ENCODE measurements around the gene NOS1AP.
A peak's percentile ranks its signal among the peaks of the same experiment; 100 is the strongest.
"Not testable (repeated sequence)": the region's sequence is repeated elsewhere in the genome, so short reads cannot be mapped to it uniquely, and the experiment has no call there.

The NOS1AP gene

DNA sequence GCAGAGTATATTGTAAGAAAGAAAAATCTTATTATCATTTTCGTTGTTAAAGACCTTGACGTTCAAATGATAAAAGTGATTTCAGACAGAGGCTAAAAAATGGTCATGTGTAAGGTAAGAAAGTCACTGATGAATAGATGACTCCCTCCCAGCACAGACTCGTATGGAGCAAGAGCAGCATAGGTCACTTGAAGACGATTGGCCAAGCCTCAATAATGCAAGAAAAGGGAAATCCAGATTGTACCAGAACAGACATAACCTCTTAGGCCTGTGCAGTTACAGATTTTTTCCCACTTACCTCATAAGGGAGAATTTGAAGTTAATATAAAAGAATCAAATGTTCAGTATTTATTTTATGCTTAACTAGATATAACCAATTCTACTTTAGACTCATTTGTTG lies 29.5 kb upstream of the NOS1AP start:
- Mint-ChIP-seq H3K4me1 (ENCODE audit: low read depth) (peaks cover 8% of the 10 kb centered on the region), H3K27ac (no peak overlapping the region), H3K4me3 (no peak overlapping the region), H3K36me3 (peaks cover 4% of the 10 kb centered on the region), H3K27me3 (peaks cover 3% of the 10 kb centered on the region), H3K9me3 (ENCODE audit: low read depth) (peaks cover 5% of the 10 kb centered on the region)

DNA sequence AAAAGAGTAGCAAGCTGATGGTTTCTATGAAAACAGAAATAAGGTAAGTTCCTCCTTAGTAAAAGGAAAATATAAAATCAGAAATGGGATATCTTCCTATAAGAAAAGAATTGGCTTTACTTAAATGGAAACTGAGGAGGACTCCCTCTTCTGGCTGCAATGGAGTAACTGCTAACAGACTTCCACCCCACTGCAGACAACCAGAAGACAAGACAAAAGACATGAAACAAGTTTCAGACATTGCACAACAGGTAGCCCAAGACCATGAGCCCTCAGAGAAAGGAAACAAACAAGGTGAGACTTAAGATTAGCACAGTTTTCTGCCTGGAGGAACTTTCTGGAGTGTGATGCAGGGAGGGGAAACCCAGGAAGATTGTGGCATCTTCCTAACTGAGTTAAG lies 28.8 kb upstream of the NOS1AP start:
- H3K36me3 Mint-ChIP-seq = peaks cover 4% of the 10 kb centered on the region
- H3K9me3 Mint-ChIP-seq (ENCODE audit: low read depth) = peaks cover 5% of the 10 kb centered on the region
- no peak overlapping the region for H3K4me3 Mint-ChIP-seq
- peaks cover 3% of the 10 kb centered on the region for H3K27me3 Mint-ChIP-seq
- no peak overlapping the region for H3K27ac Mint-ChIP-seq
- H3K4me1 Mint-ChIP-seq (ENCODE audit: low read depth) = peaks cover 3% of the 10 kb centered on the region

DNA sequence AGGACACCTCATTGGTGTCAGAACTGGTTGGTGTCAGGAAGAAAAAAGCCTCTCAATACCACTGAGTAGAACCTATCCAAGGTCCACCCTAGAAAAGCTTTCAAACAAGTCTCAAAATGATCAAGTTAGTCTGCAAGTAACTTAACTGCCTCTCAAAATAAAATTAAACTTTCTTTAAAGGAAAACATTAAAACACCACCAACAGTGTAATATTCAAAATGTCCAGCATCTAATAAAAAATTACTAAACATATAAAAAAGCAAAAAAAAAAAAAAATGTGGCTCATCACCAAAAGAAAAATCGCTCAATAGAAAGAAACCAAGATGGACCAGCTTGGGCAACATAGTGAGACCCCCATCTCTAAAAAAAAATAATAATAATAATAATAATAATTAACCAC lies 27.1 kb upstream of the NOS1AP start:
- Mint-ChIP-seq H3K27me3 (peaks cover 3% of the 10 kb centered on the region), H3K36me3 (peaks cover 4% of the 10 kb centered on the region), H3K9me3 (ENCODE audit: low read depth) (peaks cover 5% of the 10 kb centered on the region), H3K27ac (no peak overlapping the region), H3K4me3 (no peak overlapping the region), H3K4me1 (ENCODE audit: low read depth) (no peaks in the 10 kb centered on the region)

DNA sequence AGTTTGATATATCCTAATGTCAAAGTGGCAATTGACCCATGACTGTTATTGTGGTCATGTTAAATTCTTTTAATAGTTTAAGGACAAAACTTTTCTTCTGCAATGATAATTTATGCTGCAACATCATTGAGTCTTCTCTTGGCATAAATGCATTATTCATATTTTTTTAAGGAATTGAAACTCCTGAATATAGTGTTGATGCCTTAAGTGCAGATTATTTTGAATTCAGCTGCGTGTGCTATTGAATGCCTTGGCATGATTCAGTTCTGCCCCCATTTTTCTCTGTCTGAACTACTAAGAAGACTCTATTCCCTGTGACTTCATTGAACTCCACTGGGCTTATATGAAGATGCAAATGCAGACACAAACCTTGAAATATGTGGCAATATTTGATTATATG lies 22.6 kb upstream of the NOS1AP start:
- Mint-ChIP-seq H3K27ac (no peak overlapping the region), H3K27me3 (no peaks in the 10 kb centered on the region), H3K4me3 (no peak overlapping the region), H3K9me3 (ENCODE audit: low read depth) (peaks cover 4% of the 10 kb centered on the region), H3K4me1 (ENCODE audit: low read depth) (no peaks in the 10 kb centered on the region), H3K36me3 (peaks cover 4% of the 10 kb centered on the region)

DNA sequence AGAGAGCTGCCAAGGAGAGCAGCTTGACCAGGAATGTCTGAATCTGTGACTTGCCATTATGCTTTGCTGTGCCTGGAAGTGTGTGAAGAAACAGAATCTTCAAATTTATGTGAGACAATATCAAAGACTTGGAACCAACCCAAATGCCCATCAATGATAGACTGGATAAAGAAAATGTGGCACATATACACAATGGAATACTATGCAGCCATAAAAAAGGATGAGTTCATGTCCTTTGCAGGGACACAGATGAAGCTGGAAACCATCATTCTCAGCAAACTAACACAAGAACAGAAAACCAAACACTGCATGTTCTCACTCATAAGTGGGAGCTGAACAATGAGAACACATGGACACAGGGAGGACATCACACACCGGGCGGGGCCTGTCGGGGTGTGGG lies 15.5 kb upstream of the NOS1AP start:
- H3K27ac Mint-ChIP-seq; H3K4me3 Mint-ChIP-seq; H3K36me3 Mint-ChIP-seq; H3K9me3 Mint-ChIP-seq (ENCODE audit: low read depth); H3K27me3 Mint-ChIP-seq; H3K4me1 Mint-ChIP-seq (ENCODE audit: low read depth): not testable (repeated sequence)

DNA sequence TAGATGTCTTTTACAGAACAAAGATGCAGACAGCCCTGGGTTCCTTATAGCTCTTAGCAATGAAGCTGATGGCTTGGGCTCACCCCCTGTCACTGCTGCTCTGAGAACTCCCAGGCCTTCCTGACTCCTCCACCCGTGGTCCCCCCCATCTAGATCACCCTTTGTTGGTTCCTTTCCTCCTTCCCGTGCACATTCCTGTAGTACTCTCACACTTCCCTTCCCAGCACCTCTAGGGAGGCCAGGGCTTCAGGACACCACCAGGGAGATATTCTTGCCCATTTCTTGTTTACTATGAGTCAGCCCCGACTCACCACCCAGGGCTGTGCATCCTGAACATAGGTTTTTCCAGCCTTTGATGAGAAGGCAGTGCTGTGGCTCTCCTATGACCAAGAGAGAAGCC lies 14.4 kb upstream of the NOS1AP start:
- no peak overlapping the region for H3K4me3 Mint-ChIP-seq
- no peaks in the 10 kb centered on the region for H3K9me3 Mint-ChIP-seq (ENCODE audit: low read depth)
- H3K36me3 Mint-ChIP-seq = no peaks in the 10 kb centered on the region
- no peak overlapping the region for H3K27ac Mint-ChIP-seq
- no peaks in the 10 kb centered on the region for H3K4me1 Mint-ChIP-seq (ENCODE audit: low read depth)
- H3K27me3 Mint-ChIP-seq = no peaks in the 10 kb centered on the region

DNA sequence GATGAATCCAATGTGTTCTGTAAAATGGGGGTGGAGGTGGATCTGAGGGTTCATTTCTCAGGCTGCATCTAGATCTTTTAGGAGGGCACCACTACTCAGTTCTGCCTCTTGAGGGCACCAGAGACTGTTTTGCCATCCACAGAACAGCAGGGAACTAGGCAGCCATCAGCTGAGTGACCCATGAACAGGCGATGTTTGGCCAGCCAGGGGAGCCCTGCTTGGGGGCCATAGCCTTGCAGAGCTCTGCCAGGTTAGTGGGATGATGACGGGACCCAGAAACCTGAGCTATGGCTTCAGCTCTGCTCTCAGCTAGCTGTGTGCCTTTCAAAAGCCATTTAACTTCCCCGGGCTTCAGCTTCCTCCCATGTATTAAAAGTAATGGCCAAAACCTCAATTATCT lies 13.4 kb upstream of the NOS1AP start:
- no peak overlapping the region for H3K4me3 Mint-ChIP-seq
- H3K36me3 Mint-ChIP-seq = no peaks in the 10 kb centered on the region
- H3K27me3 Mint-ChIP-seq = no peaks in the 10 kb centered on the region
- H3K27ac Mint-ChIP-seq = no peak overlapping the region
- no peaks in the 10 kb centered on the region for H3K9me3 Mint-ChIP-seq (ENCODE audit: low read depth)
- H3K4me1 Mint-ChIP-seq (ENCODE audit: low read depth) = no peaks in the 10 kb centered on the region

DNA sequence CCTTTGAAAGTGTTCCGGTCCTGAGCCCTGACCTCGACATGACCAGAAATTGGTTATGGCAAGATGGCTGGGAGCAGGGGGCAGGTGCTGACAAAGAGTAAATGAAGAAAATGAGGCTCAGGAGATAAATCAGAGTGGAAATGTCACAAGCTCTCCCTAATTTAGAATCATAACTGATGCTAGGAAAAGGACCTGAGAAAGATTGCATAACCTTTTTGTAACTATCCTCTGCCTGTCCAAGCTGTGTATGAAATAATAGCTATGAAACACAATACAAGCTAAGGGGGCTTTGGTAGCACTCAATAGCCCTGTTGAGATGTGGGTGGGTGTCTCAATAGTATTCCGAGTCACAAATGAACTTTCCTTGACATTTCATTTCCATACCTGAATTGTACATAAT lies 12.9 kb upstream of the NOS1AP start:
- H3K27me3 Mint-ChIP-seq = no peaks in the 10 kb centered on the region
- no peaks in the 10 kb centered on the region for H3K36me3 Mint-ChIP-seq
- H3K4me1 Mint-ChIP-seq (ENCODE audit: low read depth) = no peaks in the 10 kb centered on the region
- H3K27ac Mint-ChIP-seq = no peak overlapping the region
- no peaks in the 10 kb centered on the region for H3K9me3 Mint-ChIP-seq (ENCODE audit: low read depth)
- H3K4me3 Mint-ChIP-seq = no peak overlapping the region

DNA sequence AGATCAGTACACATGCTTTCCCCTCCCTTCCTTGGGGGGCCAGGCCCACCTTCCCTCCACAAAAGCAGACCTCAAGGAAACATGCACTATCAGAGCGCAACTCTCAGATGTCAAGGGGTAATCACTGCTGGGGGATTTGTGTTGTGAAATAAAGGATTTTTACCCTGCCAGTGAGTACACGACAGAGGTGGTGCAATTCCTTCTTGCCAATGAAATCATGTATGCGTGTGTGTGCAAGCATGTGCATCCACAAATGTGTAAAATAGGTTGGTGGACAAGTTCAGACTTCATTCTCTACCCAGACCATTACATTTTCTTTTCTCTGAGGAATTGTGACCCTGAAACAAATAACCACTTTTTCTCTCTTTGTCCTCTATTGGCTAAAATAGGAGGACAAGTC lies 9.8 kb upstream of the NOS1AP start:
- Mint-ChIP-seq H3K4me1 (ENCODE audit: low read depth) (no peaks in the 10 kb centered on the region), H3K27ac (no peak overlapping the region), H3K4me3 (no peak overlapping the region), H3K36me3 (no peaks in the 10 kb centered on the region), H3K27me3 (peaks cover 11% of the 10 kb centered on the region), H3K9me3 (ENCODE audit: low read depth) (no peaks in the 10 kb centered on the region)

DNA sequence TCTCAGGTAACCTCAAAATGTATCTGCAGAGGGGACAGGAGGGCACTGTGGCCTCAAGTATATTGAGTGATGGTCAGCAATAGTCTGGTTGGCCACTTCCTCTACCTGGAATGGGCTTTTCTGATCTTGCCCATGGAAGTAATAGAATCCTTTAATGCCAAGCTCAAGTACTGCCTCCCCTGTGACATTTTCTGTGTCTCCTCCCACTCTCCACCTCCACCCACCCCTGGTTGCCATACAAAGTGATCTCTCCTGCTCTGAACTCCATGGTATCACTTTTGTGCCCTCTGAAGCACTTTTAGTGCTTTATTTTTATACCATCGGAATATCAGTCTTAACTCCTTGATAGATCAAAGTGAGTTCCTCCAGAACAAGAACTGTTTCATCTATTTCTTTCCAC lies 9.2 kb upstream of the NOS1AP start:
- H3K4me1 Mint-ChIP-seq (ENCODE audit: low read depth) = no peaks in the 10 kb centered on the region

DNA sequence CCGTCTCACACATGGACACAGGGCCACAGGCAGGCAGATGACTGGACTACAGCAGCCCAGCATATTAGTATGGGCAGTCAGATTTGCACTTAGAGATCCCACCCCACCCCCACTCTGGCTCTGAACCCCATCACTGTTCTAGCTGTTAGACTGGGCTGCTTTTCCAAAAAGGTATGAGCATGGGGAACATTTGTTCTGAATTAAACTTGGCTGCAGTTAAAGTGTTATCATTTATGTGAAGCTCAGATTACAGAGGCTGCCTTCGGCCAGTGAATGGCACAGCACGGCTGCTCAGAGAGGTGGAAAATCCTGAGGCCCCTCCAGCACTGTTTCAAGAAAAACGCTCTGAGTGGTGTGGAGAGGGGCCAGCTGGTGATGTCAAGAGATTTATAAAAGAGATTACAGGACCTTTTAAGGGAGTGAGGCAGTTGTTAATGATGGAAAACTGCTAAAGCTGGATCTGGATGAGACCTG lies 6.9 kb upstream of the NOS1AP start:
- no peak overlapping the region for H3K27ac Mint-ChIP-seq
- peaks cover 26% of the 10 kb centered on the region for H3K27me3 Mint-ChIP-seq
- H3K4me1 Mint-ChIP-seq (ENCODE audit: low read depth) = no peaks in the 10 kb centered on the region
- no peaks in the 10 kb centered on the region for H3K36me3 Mint-ChIP-seq
- H3K9me3 Mint-ChIP-seq (ENCODE audit: low read depth) = no peaks in the 10 kb centered on the region
- no peak overlapping the region for H3K4me3 Mint-ChIP-seq

More for the DNA sequence above, 9.2 kb upstream of the NOS1AP start:
- peaks cover 17% of the 10 kb centered on the region for H3K27me3 Mint-ChIP-seq
- no peak overlapping the region for H3K4me3 Mint-ChIP-seq
- no peaks in the 10 kb centered on the region for H3K36me3 Mint-ChIP-seq
- H3K27ac Mint-ChIP-seq = no peak overlapping the region
- H3K9me3 Mint-ChIP-seq (ENCODE audit: low read depth) = no peaks in the 10 kb centered on the region

DNA sequence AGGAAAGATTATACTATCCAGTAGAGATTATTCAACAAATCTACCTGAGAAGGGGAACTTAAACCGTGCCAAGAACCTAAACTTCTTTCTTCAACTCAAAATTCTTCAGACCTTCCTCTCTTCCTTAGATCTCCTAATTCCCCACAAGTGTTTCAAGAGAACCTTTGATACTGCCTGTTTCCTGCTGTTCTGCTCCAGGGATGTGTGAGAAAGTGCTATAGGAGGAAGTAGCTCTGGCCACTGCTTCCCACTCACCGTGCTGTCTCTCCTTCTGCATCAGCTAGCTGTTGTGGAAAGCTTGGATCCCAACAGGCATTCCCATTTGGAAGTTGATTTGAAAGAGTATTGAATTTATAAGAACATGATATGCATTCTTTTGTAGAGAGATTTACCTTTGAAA lies 4.5 kb upstream of the NOS1AP start:
- H3K36me3 Mint-ChIP-seq = no peaks in the 10 kb centered on the region
- no peaks in the 10 kb centered on the region for H3K9me3 Mint-ChIP-seq (ENCODE audit: low read depth)
- no peak overlapping the region for H3K4me3 Mint-ChIP-seq
- peaks cover 39% of the 10 kb centered on the region for H3K27me3 Mint-ChIP-seq
- H3K27ac Mint-ChIP-seq = no peak overlapping the region
- H3K4me1 Mint-ChIP-seq (ENCODE audit: low read depth) = no peaks in the 10 kb centered on the region

DNA sequence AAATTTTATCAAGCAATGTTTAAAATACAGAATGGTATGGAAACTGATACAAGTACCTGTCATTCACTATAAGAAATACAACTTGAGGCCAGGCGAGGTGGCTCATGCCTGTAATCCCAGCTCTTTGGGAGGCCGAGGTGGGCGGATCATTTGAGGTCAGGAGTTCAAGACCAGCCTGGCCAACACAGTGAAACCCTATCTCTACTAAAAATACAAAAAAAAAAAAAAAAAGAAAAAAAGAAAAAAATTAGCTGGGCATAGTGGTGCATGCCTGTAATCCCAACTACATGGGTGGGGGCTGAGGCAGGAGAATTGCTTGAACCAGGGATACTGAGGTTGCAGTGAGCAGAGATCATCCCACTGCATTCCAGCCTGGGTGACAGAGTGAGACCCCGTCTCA lies 2.7 kb upstream of the NOS1AP start:
- not testable (repeated sequence) for H3K9me3 Mint-ChIP-seq (ENCODE audit: low read depth); H3K27ac Mint-ChIP-seq; H3K36me3 Mint-ChIP-seq; H3K4me1 Mint-ChIP-seq (ENCODE audit: low read depth); H3K4me3 Mint-ChIP-seq
- H3K27me3 Mint-ChIP-seq = peaks cover 49% of the 10 kb centered on the region

DNA sequence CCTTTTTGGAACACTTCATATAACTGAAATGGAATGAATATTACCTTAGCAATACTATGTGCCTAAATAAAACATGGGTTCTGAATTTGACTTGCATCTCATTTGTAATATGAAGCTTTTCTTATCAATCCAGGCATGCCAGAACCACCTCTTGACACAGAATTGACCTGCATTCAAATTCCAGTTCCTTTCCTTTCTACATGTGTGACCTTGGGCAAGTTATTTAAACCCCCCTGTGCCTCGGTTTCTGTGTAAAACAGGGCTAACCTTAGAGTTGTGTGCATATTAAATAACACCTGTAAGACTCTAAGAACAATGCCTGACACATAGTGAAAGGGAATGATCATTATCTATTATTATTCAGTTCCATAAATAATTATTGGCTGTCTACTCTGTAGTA lies 2.0 kb upstream of the NOS1AP start:
- Mint-ChIP-seq H3K27me3 (peaks cover 51% of the 10 kb centered on the region), H3K4me3 (no peak overlapping the region), H3K27ac (no peak overlapping the region), H3K4me1 (ENCODE audit: low read depth) (peaks cover 7% of the 10 kb centered on the region), H3K36me3 (no peaks in the 10 kb centered on the region), H3K9me3 (ENCODE audit: low read depth) (no peaks in the 10 kb centered on the region)

DNA sequence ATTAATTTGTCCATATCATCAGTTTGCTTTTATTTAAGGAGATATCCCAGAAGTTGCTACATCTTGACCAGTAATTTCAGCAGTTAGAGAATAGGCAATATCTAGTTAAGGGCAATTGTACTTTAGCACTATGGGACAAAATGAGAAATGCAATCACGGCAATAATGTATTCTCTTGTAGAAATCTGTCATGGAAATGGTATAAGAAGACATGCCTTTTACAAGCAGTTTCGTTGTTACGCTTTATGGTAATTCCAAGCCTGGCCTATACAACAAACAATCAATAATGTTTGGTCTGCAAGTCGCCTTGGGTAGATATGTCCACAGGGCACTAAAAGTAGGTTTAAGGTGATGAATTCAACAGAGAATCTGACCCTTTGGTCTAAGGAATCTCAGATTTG lies 1.2 kb upstream of the NOS1AP start:
- no peak overlapping the region for H3K4me3 Mint-ChIP-seq
- no peak overlapping the region for H3K27ac Mint-ChIP-seq
- no peaks in the 10 kb centered on the region for H3K36me3 Mint-ChIP-seq
- peaks cover 53% of the 10 kb centered on the region for H3K27me3 Mint-ChIP-seq
- H3K9me3 Mint-ChIP-seq (ENCODE audit: low read depth) = no peaks in the 10 kb centered on the region
- peaks cover 7% of the 10 kb centered on the region for H3K4me1 Mint-ChIP-seq (ENCODE audit: low read depth)

DNA sequence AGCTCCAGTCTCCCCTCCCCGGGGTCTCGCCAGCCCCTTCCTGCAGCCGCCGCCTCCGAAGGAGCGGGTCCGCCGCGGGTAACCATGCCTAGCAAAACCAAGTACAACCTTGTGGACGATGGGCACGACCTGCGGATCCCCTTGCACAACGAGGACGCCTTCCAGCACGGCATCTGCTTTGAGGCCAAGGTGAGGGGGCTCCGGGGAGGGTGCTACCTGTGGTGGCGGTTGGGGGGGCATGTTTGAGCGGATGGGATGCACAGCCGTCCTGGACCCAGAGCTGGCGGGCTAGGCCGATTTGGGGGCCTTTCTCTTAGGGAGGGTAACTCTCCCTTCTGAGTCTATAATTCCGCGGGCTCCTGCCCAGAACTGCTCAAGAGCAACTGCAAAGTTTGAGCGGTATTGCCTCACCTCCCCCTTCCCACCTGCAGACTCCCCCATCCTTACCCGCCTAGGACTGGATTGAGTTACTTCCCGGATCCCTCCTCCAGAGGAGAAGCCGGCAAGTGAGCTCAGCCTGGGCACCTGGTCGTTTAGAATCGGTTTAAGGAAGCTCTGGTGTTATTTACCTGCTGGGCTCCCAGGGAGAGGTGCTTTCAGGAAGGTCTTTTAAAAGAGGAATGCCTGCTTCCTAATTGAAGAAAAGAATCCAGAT lies 730 bp downstream of the NOS1AP start:
- peaks cover 7% of the 10 kb centered on the region for H3K4me1 Mint-ChIP-seq (ENCODE audit: low read depth)
- H3K4me3 Mint-ChIP-seq = peak overlapping the region; percentile 86
- no peaks in the 10 kb centered on the region for H3K9me3 Mint-ChIP-seq (ENCODE audit: low read depth)
- H3K36me3 Mint-ChIP-seq = no peaks in the 10 kb centered on the region
- H3K27me3 Mint-ChIP-seq = peaks cover 54% of the 10 kb centered on the region
- H3K27ac Mint-ChIP-seq = no peak overlapping the region
